UCSD-AML1 (cell line): ENCODE results near the gene MAJIN.
"Not testable (repeated sequence)": the region's sequence is repeated elsewhere in the genome, so short reads cannot be mapped to it uniquely, and the experiment has no call there.

Experiments
- DNase-seq: peaks from one replicate; lab custom pipeline; 2025; ENCODE audit not compliant: unreplicated experiment; lab: John Stamatoyannopoulos, UW

The MAJIN gene

DNA sequence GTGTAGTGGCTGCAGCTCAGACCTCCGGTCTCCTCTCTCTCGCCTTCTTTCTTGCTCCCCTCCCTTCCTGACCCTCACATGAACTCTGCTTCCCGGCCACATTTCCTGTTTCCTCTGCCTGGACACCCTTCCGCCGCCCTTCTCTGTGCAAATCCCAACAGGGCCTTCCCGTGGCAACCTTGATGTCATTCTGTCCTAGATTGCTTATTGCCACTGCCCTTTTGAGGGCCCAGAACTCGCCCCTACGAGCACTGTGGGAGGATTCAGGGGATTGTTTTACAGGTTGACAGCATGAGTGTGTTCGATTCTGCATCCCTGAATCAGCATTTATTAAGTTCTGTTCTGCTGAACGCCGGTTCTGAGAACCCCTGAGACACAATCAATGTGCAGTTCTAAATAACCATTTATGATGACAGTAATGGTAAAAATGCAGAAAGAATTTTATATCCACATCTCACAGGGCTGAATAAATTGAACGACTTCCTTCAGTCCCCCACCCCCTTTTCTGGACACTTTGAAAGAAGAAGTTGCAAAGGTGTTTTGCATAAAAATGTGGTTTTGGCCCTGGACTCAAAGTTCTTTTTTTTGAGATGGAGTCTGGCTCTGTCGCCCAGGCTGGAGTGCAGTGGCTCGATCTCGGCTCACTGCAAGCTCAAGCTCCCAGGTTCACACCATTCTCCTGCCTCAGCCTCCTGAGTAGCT, 18.5 kb upstream of the MAJIN start:
- peak; percentile 55 for DNase-seq

DNA sequence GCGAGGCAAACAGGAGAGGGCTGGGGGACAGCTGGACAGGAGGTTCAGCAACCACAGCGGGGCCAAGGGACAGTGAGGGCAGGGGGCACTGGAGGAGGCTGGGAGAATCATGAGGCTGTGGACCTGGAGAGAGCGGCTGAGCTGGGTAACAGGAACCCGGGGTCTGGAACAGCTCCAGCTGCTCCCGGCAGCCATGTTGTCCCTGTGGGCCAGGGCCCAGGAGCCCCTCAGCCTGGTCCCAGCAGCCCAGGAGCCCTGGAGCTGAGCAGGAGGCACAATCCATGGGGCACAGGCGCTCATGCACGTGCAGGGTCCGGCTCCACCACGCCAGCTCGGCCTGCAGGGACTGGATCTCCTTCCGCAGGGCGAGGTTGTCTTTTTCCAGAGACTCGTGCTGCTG, 17.5 kb upstream of the MAJIN start:
- DNase-seq, result no peak

DNA sequence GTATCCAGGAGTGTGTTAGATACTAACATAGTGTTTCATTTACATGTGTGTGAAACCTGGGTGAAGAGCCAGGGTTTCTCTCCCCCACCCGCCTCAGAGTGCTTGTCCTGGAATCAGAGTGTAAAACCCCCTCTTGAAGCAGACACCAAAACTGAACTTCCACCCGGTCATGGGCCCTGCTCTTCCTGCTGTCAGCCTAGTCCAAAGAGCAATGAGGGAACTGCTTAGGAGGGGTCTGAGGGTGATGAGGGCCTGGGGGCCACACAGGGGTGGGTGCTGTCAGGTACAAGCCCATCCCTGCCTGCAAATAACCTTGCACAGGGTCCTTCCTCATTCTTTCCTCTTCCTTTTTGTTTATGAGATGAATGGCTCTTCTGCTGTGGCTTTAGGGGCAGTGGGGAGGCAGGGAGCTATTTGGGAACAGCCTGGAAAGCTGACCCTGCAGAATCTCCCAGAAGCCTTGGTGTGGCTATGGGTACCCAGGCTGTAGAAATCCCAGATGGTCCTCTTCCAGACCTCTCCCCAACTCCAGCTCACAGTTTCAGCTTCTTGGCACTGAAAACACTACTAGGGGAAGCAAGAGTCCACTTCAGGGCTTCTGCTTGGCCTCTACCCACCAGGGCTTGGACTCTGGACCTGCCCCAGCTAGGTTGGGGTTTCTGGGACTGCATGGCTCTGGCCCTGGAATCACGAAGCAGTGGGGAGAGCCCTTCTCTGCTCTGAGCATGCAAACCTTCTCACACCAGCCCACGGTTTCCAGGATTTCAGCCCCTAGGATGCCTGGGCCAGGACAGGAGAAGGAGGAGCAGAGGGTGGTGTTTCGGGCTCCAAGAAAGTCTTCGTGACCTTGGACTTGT, 16.3 kb upstream of the MAJIN start:
- DNase-seq, result no peak

DNA sequence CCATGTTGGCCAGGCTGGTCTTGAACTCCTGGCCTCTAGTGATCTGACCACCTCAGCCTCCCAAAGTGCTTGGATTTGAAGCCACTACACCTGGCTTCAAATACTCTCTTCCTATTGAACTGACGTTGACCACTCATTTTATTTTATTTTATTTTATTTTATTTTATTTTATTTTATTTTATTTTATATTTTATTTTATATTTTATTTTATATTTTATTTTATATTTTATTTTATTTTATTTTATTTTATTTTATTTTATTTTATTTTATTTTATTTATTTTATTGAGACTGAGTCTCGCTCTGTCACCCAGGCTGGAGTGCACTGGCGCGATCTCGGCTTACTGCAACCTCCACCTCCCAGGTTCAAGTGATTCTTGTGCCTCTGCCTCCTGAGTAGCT, 11.4 kb upstream of the MAJIN start:
- not testable (repeated sequence) for DNase-seq

DNA sequence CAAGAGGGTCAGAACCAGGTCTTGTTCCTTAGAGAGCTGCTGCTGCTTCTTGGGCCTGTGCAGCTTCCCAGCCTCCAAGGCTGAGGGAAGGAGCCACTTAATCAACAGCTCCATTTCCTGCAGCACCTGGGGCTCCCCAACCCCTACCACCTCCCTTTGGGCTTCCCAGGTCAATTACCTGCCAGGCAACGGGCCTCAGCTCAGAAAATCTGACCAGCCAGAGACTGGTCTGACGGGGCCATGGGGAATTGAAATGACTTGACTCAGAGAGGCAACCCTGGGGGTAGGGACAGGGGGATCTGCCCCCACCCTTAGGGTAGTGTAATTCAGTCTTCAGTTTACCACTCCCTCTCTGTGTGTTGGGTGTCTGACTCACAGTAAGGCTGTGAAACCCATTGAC, 4.7 kb upstream of the MAJIN start:
- DNase-seq, result no peak

DNA sequence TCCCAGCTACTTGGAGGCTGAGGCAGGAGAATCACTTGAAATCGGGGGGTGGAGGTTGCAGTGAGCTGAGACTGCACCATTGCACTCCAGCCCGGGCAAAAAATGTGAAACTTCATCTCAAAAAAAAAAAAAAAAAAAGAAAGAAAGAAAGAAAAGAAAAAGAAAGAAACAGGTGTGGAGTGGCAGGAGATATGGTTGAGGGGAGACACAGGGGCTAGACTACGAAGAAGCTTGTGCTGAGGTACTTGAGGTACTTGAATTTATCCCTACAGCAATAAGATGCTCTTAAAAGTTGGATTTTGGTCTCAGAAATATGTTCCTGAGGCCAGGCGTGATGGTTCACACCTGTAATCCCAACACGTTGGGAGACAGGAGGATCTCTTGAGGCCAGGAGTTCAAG, 2.2 kb upstream of the MAJIN start:
- DNase-seq, result no peak

DNA sequence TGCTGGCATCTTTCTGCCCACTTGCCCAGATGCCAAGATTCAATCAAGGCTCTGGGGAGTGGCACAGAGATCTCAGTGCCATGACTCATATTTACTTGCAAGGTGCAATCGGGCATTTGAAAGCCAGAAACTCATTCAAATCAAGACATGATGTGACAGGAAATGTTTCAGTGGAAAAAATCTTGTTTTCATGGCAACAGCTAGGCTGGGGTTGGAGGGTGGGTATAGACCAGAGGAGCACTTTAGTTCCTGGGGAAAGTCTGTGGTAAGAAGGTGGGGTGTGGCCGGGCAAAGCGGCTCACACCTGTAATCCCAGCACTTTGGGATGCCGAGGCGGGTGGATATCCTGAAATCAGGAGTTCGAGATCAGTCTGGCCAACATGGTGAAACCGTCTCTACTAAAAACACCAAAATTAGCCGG, 1.2 kb downstream of the MAJIN start:
- no peak for DNase-seq

DNA sequence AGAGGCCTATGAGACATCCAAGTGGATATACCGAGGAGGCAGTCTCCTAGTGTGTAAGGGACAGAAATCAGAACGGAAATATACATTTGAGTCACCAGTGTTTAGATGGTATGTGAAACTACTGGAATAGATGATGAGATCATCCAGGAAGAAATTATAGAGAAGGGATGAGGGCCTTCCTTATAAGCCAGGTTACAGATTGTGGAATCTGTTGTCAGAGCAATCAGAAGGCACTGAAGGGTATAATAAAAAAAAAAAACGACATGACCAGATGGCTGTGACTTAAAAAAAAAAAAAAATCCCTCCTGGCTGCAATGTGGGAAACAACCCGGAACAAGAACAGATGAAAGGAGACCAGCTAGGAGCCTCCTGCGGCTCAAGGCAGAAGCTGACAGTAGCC, 2.7 kb downstream of the MAJIN start:
- DNase-seq, result no peak

DNA sequence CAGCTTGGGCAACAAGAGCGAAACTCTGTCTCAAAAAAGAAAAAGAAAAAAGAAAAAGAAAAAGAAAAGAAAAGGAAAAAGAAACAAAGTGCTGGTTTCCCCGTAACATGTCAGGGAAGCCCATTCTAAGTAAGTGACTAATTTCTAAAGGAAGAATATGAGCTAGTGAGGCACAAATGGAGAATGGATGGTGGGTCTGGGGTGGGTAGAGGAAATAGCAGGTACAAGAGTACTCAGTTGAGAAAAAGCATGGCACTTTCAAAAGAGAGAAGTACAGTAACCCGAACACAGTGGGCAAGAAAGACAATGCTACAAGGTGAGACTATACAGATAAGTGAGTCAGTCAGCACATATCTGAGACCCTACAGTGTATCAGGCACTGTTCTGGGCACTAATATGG, 4.5 kb downstream of the MAJIN start:
- DNase-seq, result no peak

DNA sequence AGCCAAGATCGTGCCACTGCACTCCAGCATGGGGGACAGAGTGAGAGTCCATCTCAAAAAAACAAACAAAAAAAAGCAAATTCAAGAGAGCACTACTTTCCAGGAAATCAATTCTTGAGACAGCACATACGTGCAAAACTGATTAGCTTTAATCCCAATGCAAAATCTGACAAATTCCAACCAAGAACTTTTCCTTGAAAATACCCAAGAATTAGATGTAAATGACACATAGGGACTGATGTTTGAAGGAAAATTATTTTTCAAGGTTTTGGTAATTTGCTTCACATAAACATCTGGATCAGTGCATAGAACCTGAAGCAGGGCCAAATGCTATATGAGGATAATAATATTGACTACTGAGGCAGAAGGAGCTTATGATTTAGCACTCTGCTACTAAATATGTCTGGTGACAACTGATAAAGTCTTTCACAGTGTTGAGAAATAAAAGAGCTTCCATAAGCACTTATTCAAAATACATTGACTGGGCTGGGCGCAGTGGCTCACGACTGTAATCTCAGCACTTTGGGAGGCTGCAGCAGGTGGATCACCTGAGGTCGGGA, 8.8 kb downstream of the MAJIN start:
- no peak for DNase-seq

DNA sequence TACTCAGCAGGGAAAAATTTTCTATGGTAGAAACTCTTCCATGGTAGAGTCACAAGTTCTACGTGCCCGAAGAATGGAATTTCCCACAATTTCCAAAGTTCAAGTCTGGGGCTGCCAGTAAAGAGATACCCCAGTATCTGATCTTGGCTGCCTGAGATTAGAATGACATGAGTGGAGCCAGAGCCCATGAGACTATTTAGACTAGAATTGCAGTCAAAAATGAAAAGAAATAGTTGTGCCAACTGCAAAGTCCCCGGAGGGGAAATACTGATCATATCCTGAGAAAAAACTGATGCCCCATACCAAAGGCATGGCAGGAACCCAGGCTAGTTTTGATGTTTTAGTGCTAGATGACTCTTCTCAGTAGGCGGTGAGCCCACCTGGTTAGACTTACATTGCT, 11.2 kb downstream of the MAJIN start:
- DNase-seq, result no peak

DNA sequence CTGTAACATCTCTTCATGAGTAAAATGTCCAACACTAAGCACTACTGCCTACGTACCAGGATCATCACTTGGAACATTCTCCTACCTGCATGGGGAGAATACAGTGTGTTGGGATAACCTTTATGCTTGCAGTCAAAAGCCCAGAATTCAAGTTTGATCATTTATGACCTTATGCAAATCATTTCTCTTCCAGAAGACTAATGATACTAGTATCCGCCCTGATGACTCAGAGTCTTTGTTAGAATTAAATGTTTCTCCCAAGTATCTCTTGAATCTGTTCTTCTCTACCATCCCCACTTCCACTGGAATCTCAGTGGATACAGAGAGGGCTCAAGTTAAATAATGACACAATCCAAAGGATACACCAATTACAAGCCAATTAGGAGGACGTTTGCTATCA, 12.4 kb downstream of the MAJIN start:
- no peak for DNase-seq

DNA sequence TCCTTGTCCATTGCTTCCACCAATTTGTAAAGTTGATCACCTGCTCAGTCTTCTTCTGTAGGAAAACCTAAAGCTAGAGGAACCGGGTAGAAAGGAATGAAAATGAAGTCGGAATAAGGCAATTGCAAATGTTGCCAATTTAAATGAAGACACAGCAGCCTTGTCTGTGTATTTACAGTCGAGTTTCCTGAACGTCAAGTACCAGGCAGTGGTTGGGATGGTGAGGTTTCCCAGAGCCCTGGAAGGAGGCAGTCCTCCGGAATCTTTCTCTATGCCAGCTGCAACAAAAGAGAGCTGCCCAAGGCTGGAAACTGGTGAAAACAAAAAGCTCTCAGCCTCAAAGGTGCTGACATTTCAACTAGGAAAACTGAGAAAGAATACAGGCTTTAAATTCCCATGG, 17.7 kb downstream of the MAJIN start:
- no peak for DNase-seq

DNA sequence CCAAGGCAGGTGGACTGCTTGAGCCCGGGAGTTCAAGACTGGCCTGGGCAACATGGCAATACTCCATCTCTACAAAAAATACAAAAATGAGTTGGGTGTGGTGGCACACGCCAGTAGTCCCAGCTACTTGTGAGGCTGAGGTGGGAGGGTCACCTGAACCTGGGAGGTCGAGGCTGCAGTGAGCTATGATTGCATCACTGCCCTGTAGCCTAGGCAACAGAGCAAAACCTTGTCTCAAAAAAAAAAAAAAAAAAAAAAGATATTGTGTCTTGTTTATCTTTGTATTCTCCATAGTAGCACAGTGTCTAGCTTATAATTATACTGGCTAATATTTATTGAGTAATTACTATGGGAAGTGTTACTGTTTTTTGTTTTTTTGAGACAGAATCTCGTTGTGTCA, 20.4 kb downstream of the MAJIN start:
- DNase-seq, result no peak

DNA sequence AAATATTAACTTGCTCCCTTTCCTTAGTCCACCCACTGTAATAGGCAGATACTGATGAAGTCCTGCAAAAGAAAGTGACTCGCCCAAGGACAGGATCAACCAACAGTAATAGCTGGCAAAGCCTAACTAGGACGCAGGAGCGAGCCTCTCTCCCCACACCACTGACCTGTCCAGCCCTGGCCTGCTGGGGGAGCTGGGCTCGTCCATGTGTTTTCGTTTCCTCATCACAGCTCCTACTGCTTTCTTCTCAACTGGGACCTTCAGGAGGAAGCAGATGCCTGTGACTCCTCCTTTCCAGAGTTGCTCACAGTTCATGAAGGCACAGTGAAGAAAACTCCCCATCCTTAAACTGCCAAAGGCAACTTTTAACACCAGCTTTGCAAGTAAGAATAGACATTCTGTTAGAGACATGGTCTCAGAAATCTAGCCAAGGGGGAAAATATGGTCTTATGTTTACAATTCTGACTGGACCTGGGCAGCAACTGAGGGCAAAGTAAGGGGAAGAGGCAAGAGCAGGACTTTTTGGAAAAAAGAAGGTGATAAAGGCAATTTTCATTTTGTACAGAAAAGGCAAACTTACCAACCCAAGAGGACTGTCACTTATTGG, 24.6 kb downstream of the MAJIN start:
- no peak for DNase-seq

DNA sequence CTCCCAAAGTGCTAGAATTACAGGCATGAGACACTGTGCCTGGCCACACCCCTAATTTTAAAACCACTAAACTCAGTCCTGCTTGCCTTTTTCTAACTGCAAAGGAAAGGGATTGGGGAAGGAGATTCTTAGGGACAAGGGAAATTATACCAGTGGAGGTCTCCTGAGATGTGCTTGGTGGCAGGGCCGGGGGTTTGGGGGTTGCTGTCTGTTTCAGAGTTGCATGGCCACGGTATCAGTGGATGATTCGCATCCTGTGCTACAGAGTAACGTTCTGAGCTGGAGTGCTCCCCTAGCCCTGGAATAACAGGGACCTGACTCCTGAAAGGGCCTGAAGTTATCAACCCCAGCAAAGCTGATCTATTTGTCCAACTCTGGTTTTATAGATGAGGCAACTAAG, 35.4 kb downstream of the MAJIN start:
- no peak for DNase-seq

DNA sequence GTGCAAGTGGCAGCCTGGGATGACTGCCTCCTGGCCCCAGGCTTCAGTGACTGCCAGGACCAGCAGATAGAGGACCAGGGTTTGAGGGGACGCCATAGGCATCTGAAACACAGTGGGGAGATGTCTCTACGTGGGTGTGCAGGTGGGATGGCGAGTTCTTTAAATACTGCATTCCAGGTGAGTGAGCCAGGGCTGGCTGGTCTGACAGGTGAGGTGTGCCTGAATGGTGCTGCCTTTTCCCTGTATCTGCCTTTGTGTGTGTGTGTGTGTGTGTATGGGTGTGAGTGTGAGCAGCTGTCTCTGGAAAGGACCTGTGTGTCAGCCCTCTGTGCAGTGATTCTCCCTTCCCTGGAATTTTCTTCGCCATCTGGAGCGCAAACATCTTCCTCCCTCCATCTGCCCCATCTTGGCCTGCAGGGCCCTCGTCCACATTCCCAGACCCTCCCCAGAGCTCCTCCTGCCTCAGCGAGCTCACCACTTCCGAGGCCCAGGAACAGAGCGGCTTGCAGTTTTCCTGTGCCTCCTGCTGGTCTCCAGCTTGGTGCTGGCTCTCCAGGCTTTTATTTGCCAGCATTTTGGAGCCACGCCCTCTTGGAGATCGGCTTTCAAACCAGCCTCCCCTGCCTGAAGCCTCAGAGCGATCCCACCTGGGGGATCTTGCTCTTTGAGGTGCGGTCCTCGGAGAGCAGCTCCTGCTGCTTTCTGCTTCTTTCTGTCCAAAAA, 36.4 kb downstream of the MAJIN start, which contains the start of gene GPHA2:
Gene GPHA2, minus strand, starts transcription at position 535 of the 723 bp plus-strand sequence. Its CDS starts 433 bp downstream, at position 102.
- DNase-seq, result no peak

DNA sequence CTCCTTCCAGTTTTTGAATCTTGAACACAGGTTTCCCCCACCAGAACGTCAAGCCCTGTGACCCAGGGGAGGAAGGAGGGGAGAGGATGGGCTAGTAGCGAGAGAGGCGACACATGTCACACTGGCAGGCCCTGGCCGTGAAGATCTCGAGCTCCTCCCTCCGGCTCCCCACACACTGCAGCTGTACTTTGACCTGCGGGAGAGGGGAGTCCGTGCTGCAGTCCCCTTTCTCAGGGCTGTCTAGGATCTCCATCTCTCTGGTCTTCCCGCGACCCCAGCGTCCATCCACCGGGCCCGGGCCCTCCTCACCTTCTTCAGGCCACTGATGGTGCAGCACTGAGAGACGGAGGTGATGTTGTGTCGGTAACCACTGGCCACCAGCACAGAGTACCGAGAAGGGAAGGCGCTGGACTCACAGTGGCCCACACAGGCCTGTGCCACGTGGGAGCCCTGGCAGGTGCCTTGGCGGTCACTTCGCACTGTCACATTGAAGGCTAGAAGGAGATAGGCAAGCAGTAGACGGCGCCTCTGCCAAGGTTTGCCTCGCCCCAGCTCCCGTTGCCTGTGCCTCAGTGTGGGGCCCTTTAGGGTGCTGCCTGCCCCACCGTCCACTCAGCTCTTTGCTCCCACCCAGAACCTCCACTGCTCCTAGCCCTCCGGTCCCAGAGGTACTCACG, 37.1 kb downstream of the MAJIN start:
- no peak for DNase-seq

DNA sequence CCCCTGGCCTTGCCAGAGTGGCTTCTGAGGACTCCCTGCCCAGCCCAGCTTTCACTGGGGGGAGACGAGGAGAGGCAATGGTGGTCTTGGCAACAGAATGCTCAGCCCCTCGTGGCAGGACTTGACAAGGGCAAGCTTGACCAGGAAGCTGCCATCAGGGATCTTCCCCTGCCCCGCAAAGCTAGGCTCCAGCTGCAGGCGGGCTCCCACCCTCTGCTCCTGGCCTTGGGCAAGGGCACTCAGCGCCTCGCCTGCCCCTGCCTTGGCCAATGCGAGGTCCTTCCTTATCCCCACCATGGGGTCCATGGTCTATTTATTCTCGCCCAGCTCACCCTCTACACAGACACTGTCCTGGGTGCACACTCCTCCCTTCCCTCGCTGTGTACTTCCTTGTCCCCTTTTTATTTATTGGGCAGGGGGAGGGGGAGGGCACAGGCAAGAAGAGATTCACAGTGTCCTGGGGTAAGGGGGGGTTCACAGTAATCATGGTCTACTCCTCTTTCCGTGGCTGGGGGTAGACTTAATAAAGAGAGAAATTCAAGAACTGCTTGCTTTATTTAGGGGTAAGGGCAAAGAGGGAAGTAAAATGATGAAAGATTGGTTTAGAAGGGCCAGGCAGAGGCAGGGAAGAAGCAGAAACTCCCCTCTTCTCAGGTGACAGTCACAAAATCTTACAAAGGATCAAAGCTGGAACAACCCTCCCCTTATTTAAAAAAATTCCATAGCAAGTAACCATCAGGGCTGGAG, 37.8 kb downstream of the MAJIN start:
- no peak for DNase-seq
